ENCODE data around the gene RPL14. TPM values are rescaled to one million over a fixed set of nuclear protein-coding genes. Genes with fewer than 3 reads are reported as not detected.

The RPL14 gene
- total and polyA plus RNA-seq, 8 donors = 163 to 2,267 (median 564) TPM

DNA sequence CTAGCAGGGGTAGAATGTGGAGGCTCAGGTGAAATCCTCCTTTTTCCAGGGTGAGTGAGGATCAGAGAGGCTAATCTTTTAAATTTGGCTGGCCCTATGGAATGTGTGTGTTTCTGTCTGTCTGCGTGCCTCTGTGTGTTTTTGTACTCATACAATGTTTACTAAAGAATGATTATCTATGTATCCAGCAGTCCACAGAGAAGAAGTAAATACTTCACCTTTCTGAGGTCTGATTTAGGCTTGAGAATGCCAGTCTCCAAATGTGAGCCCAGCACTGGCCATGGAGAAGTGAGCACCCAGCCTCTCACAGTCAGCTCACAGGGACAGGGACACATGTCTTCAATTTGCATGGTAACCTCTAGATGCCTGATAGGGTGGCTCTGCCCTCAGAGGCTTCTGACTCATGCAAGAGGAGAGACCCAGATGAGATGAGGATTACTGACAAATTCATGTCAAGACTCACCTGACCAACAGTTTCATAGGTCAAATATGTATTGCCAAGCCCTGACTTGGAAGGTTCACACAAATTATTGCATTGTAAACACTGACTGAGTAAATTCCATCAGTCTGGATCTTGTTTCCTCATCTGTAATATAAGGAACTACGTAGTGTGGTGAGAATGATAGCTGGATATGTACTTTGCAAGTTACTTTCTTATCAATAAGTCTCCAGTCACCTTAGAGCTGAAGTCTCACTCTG, 39.1 kb upstream of the RPL14 start:
- Histone ChIP-seq H3K4me1 (peaks cover 0 to 8% (median 0%) of the 10 kb centered on the region in 4 donors), H3K9me3 (no peaks in the 10 kb centered on the region), H3K4me3 (no peak overlapping the region), H3K27me3 (no peaks in the 10 kb centered on the region), H3K27ac (no peak overlapping the region), H3K36me3 (peaks cover 0 to 5% (median under 1%) of the 10 kb centered on the region in 4 donors)
- TF ChIP-seq EP300 (IDR thresholded peaks at IDR 0.05) (no peak), POLR2AphosphoS5 (IDR thresholded peaks at IDR 0.05) (peak in 1 of 3 donors; percentile 3)
- DNase-seq = peak in 1 of 2 donors; percentile 12
- WGBS, 5 donors = 29 to 67% (median 31%) methylated on average over 2 of the region's 2 CpGs
- intact Hi-C loops (cut with DNase I; ENCODE audit: low total_unique reads) = no loop called here

DNA sequence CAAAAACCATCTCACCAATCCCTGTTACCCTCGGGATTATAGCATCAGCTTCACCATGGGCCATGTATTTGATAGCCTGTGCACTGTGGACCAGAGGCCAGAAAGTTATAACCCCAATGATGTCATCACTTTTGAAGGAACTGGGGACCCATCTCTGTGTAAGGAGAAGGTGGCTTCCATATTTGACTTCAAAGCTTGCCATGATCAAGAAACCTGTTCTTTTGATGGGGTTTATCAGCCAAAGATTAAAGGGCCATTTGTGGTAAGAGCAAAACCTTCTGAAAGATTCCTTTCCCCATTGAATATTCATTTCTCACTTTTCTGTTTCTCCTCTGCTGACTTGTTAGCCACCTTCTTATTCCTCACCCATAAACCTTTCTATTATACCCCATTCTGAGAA, 34.3 kb upstream of the RPL14 start:
- H3K9me3 ChIP-seq = no peaks in the 10 kb centered on the region
- H3K27ac ChIP-seq = no peak overlapping the region
- no peaks in the 10 kb centered on the region for H3K4me1 ChIP-seq
- no peak overlapping the region for H3K4me3 ChIP-seq
- H3K36me3 ChIP-seq = peaks cover 0 to 28% (median 6%) of the 10 kb centered on the region in 4 donors
- DNase-seq = no peak
- intact Hi-C loops (cut with DNase I; ENCODE audit: low total_unique reads) = no loop called here
- WGBS, 5 donors = 62 to 100% (median 85%) methylated on average over 1 of the region's 1 CpG
- TF ChIP-seq POLR2A (IDR thresholded peaks at IDR 0.05) (no peak), EP300 (IDR thresholded peaks at IDR 0.05) (no peak), POLR2AphosphoS5 (IDR thresholded peaks at IDR 0.05) (no peak)
- TF ChIP-seq, protein P1, sequence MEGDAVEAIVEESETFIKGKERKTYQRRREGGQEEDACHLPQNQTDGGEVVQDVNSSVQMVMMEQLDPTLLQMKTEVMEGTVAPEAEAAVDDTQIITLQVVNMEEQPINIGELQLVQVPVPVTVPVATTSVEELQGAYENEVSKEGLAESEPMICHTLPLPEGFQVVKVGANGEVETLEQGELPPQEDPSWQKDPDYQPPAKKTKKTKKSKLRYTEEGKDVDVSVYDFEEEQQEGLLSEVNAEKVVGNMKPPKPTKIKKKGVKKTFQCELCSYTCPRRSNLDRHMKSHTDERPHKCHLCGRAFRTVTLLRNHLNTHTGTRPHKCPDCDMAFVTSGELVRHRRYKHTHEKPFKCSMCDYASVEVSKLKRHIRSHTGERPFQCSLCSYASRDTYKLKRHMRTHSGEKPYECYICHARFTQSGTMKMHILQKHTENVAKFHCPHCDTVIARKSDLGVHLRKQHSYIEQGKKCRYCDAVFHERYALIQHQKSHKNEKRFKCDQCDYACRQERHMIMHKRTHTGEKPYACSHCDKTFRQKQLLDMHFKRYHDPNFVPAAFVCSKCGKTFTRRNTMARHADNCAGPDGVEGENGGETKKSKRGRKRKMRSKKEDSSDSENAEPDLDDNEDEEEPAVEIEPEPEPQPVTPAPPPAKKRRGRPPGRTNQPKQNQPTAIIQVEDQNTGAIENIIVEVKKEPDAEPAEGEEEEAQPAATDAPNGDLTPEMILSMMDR (IDR thresholded peaks at IDR 0.05) = no peak
- H3K27me3 ChIP-seq = no peaks in the 10 kb centered on the region

DNA sequence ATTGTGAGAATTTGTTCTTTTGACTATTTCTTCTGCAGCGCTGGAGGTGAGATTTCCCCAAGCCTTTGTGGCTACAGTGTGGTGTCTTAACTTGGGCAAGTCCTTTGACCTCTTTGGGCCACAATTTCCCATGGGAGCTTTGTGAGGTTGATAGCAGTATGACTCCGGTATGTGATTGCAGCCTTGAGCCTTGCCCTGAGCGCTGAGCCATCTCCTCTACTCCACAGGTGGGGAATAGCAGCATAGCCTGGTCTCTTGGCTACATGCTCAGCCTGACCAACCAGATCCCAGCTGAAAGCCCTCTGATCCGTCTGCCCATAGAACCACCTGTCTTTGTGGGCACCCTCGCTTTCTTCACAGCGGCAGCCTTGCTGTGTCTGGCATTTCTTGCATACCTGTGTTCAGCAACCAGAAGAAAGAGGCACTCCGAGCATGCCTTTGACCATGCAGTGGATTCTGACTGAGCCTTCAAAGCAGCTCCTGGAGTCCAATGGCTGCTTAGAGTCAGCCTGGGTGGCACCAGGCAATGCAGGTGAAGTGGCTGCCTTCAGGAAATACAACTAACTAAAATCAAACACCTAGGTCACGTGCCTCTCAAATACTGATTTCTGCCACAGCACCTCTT, 30.0 kb upstream of the RPL14 start:
- intact Hi-C loops (cut with DNase I; ENCODE audit: low total_unique reads) = no loop called here
- 75 to 92% (median 90%) methylated on average over 7 to 8 of the region's 8 CpGs for WGBS, 5 donors

DNA sequence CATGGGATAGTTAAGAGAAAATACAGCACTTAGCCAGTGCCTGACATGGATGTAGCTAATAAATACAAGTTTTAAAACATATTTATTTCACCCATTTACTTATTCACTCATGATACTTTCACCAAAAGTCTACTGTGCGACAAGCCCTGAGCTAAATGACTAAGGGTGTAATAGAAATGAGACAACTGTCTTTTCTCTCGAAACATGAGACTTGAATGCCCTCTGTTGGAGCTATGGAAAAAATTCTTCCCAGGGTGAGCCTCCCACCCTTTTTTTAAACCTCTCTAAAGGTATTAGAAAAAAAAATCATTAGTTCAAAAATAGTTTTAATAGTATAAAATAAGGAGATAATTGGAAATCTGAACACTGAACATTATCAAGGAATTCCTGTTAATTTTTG, 24.3 kb upstream of the RPL14 start:
- Histone ChIP-seq H3K9me3 (no peaks in the 10 kb centered on the region), H3K27ac (no peak overlapping the region), H3K27me3 (no peaks in the 10 kb centered on the region), H3K36me3 (peaks cover 0 to 14% (median 0%) of the 10 kb centered on the region in 4 donors), H3K4me1 (no peaks in the 10 kb centered on the region), H3K4me3 (no peak overlapping the region)
- no peak for DNase-seq
- WGBS, 5 donors = 79 to 90% (median 85%) methylated on average over 2 of the region's 2 CpGs
- TF ChIP-seq, protein P1 (IDR thresholded peaks at IDR 0.05) = no peak
- TF ChIP-seq POLR2A (IDR thresholded peaks at IDR 0.05) (no peak), POLR2AphosphoS5 (IDR thresholded peaks at IDR 0.05) (no peak), EP300 (IDR thresholded peaks at IDR 0.05) (no peak)
- intact Hi-C loops (cut with DNase I; ENCODE audit: low total_unique reads) = no loop called here

More for the DNA sequence above, 30.0 kb upstream of the RPL14 start:
- H3K4me3 ChIP-seq = no peak overlapping the region
- TF ChIP-seq POLR2AphosphoS5 (IDR thresholded peaks at IDR 0.05) (no peak), POLR2A (IDR thresholded peaks at IDR 0.05) (no peak), EP300 (IDR thresholded peaks at IDR 0.05) (no peak)
- TF ChIP-seq, protein P1 (IDR thresholded peaks at IDR 0.05) = no peak
- H3K27me3 ChIP-seq = no peaks in the 10 kb centered on the region
- H3K4me1 ChIP-seq = no peaks in the 10 kb centered on the region
- H3K27ac ChIP-seq = no peak overlapping the region
- H3K9me3 ChIP-seq = no peaks in the 10 kb centered on the region
- no peak for DNase-seq
- H3K36me3 ChIP-seq = peaks cover 0 to 28% (median 6%) of the 10 kb centered on the region in 4 donors
